ENCODE results near the gene HLA-DMB.

The HLA-DMB gene

GRCh38 chr6:32940656-32941213 is at the start of gene HLA-DMB:
HLA-DMB (minus strand) TSS chr6:32941028; CDS start chr6:32940807, 221 bp downstream.
- no peak for DNase-seq (ENCODE audit: low read depth)

GRCh38 chr6:32989368-32989767 is 48.5 kb upstream of the HLA-DMB start:
- DNase-seq (ENCODE audit: low read depth) = no peak

- peak; percentile 94 for DNase-seq (ENCODE audit: low read depth)
Measured at GRCh38 chr6:32984622-32985389, 44.0 kb upstream of the HLA-DMB start.

- DNase-seq (ENCODE audit: low read depth) = no peak
Measured at GRCh38 chr6:32983964-32984621, 43.3 kb upstream of the HLA-DMB start.

GRCh38 chr6:32983493-32983848 is 42.6 kb upstream of the HLA-DMB start:
- DNase-seq (ENCODE audit: low read depth) = no peak

GRCh38 chr6:32982702-32983492 is 42.1 kb upstream of the HLA-DMB start:
- no peak for DNase-seq (ENCODE audit: low read depth)

GRCh38 chr6:32982084-32982701 is 41.4 kb upstream of the HLA-DMB start:
- DNase-seq (ENCODE audit: low read depth) = no peak

- DNase-seq (ENCODE audit: low read depth) = no peak
Measured at GRCh38 chr6:32980488-32981038, 39.7 kb upstream of the HLA-DMB start.

GRCh38 chr6:32979720-32980487 is 39.1 kb upstream of the HLA-DMB start:
- no peak for DNase-seq (ENCODE audit: low read depth)

GRCh38 chr6:32977953-32978324 is 37.1 kb upstream of the HLA-DMB start:
- no peak for DNase-seq (ENCODE audit: low read depth)

GRCh38 chr6:32977272-32977952 is 36.6 kb upstream of the HLA-DMB start:
- no peak for DNase-seq (ENCODE audit: low read depth)

- DNase-seq (ENCODE audit: low read depth) = no peak
Measured at GRCh38 chr6:32976334-32977069, 35.7 kb upstream of the HLA-DMB start.

- DNase-seq (ENCODE audit: low read depth) = no peak
Measured at GRCh38 chr6:32975886-32976285, 35.1 kb upstream of the HLA-DMB start.

- DNase-seq (ENCODE audit: low read depth) = no peak
Measured at GRCh38 chr6:32974541-32975308, 33.9 kb upstream of the HLA-DMB start.

- no peak for DNase-seq (ENCODE audit: low read depth)
Measured at GRCh38 chr6:32974016-32974333, 33.1 kb upstream of the HLA-DMB start.

GRCh38 chr6:32973144-32974015 is 32.6 kb upstream of the HLA-DMB start:
- peak; percentile 50 for DNase-seq (ENCODE audit: low read depth)

GRCh38 chr6:32972353-32973143 is 31.7 kb upstream of the HLA-DMB start:
- peak; percentile 44 for DNase-seq (ENCODE audit: low read depth)
